OCI-LY3 (cell line): ENCODE measurements around the gene CPTP.

Experiments used
- H2AFZ ChIP-seq: fragments of 200-600, 300-600 bp; shearing (Covaris generic); 2 replicates; pipeline ENCODE4 v1.6.0; 2014; ENCODE audit warnings: antibody characterized with exemption, low read depth, low read length
- H3K27ac ChIP-seq: fragments of 200-600, 300-600 bp; sonication (generic); 2 replicates; pipeline ENCODE4 v1.5.1; 2014; ENCODE audit warnings: mild to moderate bottlenecking, low read length, moderate library complexity, mixed read lengths
- H3K27me3 ChIP-seq: fragments of 200-600, 300-600 bp; sonication (generic); 2 replicates; pipeline ENCODE4 v1.6.1; 2014; ENCODE audit warnings: low read depth, low read length, mixed read lengths
- H3K36me3 ChIP-seq: fragments of 200-600, 300-600 bp; sonication (generic); replicated peaks from 2 replicates; pipeline ENCODE3; 2014; ENCODE audit warnings: low read depth, low read length, mixed read lengths
- H3K4me1 ChIP-seq: fragments of 300-600, 200-600 bp; sonication (generic); 2 replicates; pipeline ENCODE4 v1.6.1; 2014; ENCODE audit warnings: low read length, mixed read lengths
- H3K4me2 ChIP-seq: fragments of 200-600, 300-600 bp; sonication (generic); 2 replicates; pipeline ENCODE4 v1.6.1; 2014; ENCODE audit warnings: low read length, mixed read lengths
- H3K4me3 ChIP-seq: fragments of 300-600, 200-600 bp; sonication (generic); 2 replicates; pipeline ENCODE4 v1.5.1; 2014; ENCODE audit warnings: antibody characterized with exemption, mild to moderate bottlenecking, low read length, moderate library complexity
- H3K79me2 ChIP-seq: fragments of 300-600, 200-600 bp; shearing (Covaris generic); 2 replicates; pipeline ENCODE4 v1.6.1; 2014; ENCODE audit warnings: mild to moderate bottlenecking, low read length, mixed read lengths
- H3K9ac ChIP-seq: fragments of 300-600, 200-600 bp; shearing (Covaris generic); 2 replicates; pipeline ENCODE4 v1.6.0; 2014; ENCODE audit warnings: mild to moderate bottlenecking, low read length, moderate library complexity
- H3K9me3 ChIP-seq: fragments of 200-600, 300-600 bp; shearing (Covaris generic); 2 replicates; pipeline ENCODE4 v1.6.1; 2014; ENCODE audit warnings: low read length, mixed read lengths; ENCODE audit not compliant: insufficient read depth
- H4K20me1 ChIP-seq: fragments of 200-600, 300-600 bp; sonication (generic); 2 replicates; pipeline ENCODE4 v1.6.1; 2016; ENCODE audit warnings: low read length, mixed read lengths; ENCODE audit not compliant: insufficient read depth
- CTCF ChIP-seq: fragments of 200-600, 300-600 bp; sonication (generic); IDR thresholded peaks from 2 replicates; pipeline ENCODE4 v1.5.1; 2014; ENCODE audit warnings: antibody characterized with exemption, low read length, low read depth
- EZH2phosphoT487 ChIP-seq: fragments of 200-600 bp; shearing (Covaris generic); IDR thresholded peaks from 2 replicates; pipeline ENCODE4 v1.6.1; 2018; ENCODE audit warnings: antibody characterized with exemption, mixed run types, low read depth

The CPTP gene

GRCh38 chr1:1310109-1310385 is 14.6 kb upstream of the CPTP start:
- Histone ChIP-seq H3K27ac (no peak overlapping the region), H3K9me3 (no peaks in the 10 kb centered on the region), H3K9ac (no peak overlapping the region), H3K79me2 (peaks cover 4% of the 10 kb centered on the region), H3K36me3 (peaks cover 23% of the 10 kb centered on the region), H4K20me1 (0 out of 2 replicates have a peak, but pooled peaks cover 3% of the 10 kb centered on the region), H3K4me1 (peaks cover 26% of the 10 kb centered on the region), H3K27me3 (no peaks in the 10 kb centered on the region), H3K4me2 (peak overlapping the region; percentile 90), H3K4me3 (no peak overlapping the region), H2AFZ (no peak overlapping the region)
- TF ChIP-seq CTCF (no peak), EZH2phosphoT487 (no peak)

GRCh38 chr1:1310476-1311053 is 14.0 kb upstream of the CPTP start:
- Histone ChIP-seq H3K4me2 (no peak overlapping the region), H3K9ac (no peak overlapping the region), H3K36me3 (peaks cover 23% of the 10 kb centered on the region), H3K27me3 (no peaks in the 10 kb centered on the region), H3K4me3 (no peak overlapping the region), H4K20me1 (0 out of 2 replicates have a peak, but pooled peaks cover 3% of the 10 kb centered on the region), H2AFZ (no peak overlapping the region), H3K4me1 (peaks cover 21% of the 10 kb centered on the region), H3K27ac (no peak overlapping the region), H3K79me2 (peaks cover 4% of the 10 kb centered on the region), H3K9me3 (no peaks in the 10 kb centered on the region)
- TF ChIP-seq EZH2phosphoT487 (no peak), CTCF (no peak)

GRCh38 chr1:1311107-1312104 is 13.2 kb upstream of the CPTP start:
- Histone ChIP-seq H3K9me3 (no peaks in the 10 kb centered on the region), H3K9ac (no peak overlapping the region), H3K4me1 (peaks cover 13% of the 10 kb centered on the region), H3K4me3 (no peak overlapping the region), H3K27ac (no peak overlapping the region), H3K79me2 (peaks cover 4% of the 10 kb centered on the region), H3K27me3 (no peaks in the 10 kb centered on the region), H3K36me3 (peaks cover 23% of the 10 kb centered on the region), H2AFZ (no peak overlapping the region), H3K4me2 (no peak overlapping the region), H4K20me1 (0 out of 2 replicates have a peak, but pooled peaks cover 3% of the 10 kb centered on the region)
- TF ChIP-seq CTCF (no peak), EZH2phosphoT487 (no peak)
